Panc1 (cell line): ENCODE measurements around the gene GRM4. TPM values are rescaled to one million over a fixed set of nuclear protein-coding genes. Genes with fewer than 3 reads are reported as not detected.
A peak's percentile ranks its signal among the peaks of the same experiment; 100 is the strongest.

Source experiments
- ATAC-seq: fragments of 200-7000 bp; cut with Tn5 transposase; 2 replicates; pipeline ENCODE4 v1.9.1; 2020; ENCODE audit warnings: mild to moderate bottlenecking, moderate library complexity
- BruUV-seq: library from RNA; stranded (reverse); fragments of 400-500 nt; replicated peaks from 2 replicates; lab custom pipeline; 2021; lab: Mats Ljungman, UMichigan
- CTCF ChIA-PET: fragments of 300-600 bp; sonication (Branson Sonifier 250); formaldehyde crosslinking; loops from one replicate; lab custom pipeline; 2022; ENCODE audit warnings: antibody characterized with exemption; lab: Charles Lee
- POLR2A ChIA-PET: fragments of 300-600 bp; sonication (Branson Sonifier 250); formaldehyde crosslinking; loops from one replicate; lab custom pipeline; 2022; ENCODE audit warnings: antibody characterized with exemption; lab: Charles Lee
- DNase-seq: peaks from one replicate; pipeline ENCODE4 v3.0.0-alpha.2; 2010; ENCODE audit warnings: low read depth, low spot score
- H3K27ac ChIP-seq: 2 replicates; pipeline ENCODE4 v1.5.1; 2011; ENCODE audit warnings: mild to moderate bottlenecking, low read length, inconsistent platforms
- H3K27me3 ChIP-seq: fragments of 200-500 bp; sonication (Bioruptor generic); 2 replicates; pipeline ENCODE4 v1.6.0; 2014; ENCODE audit warnings: low read length, inconsistent platforms; ENCODE audit not compliant: control insufficient read depth, insufficient read depth
- H3K36me3 ChIP-seq: fragments of 200-500 bp; sonication (Bioruptor generic); 2 replicates; pipeline ENCODE4 v1.5.1; 2014; ENCODE audit warnings: inconsistent platforms, mild to moderate bottlenecking, low read length, moderate library complexity; ENCODE audit not compliant: control insufficient read depth, insufficient read depth
- H3K4me1 ChIP-seq: 2 replicates; pipeline ENCODE4 v1.5.1; 2011; ENCODE audit warnings: inconsistent platforms, mild to moderate bottlenecking, low read length, moderate library complexity; ENCODE audit not compliant: control insufficient read depth, insufficient read depth
- H3K4me3 ChIP-seq, 2 experiments: 2 replicates each; pipeline ENCODE4 v1.5.1; 2011 to 2012; ENCODE audit warnings: low read depth in 2 of 2, low read length in 2 of 2, mild to moderate bottlenecking in 2 of 2, inconsistent platforms in 1 of 2, moderate library complexity in 1 of 2
- H3K9me3 ChIP-seq: fragments of 200-500 bp; sonication (Bioruptor generic); 2 replicates; pipeline ENCODE4 v1.5.1; 2014; ENCODE audit warnings: low read depth, mild to moderate bottlenecking, inconsistent platforms, low read length, moderate library complexity; ENCODE audit not compliant: control insufficient read depth, insufficient read depth
- CTCF ChIP-seq: fragments of 450-650 bp; IDR thresholded peaks from 2 replicates; pipeline ENCODE4 v1.5.1; 2017; ENCODE audit warnings: mild to moderate bottlenecking
- POLR2AphosphoS5 ChIP-seq: IDR thresholded peaks from 2 replicates; pipeline ENCODE4 v1.6.1; 2012; ENCODE audit warnings: mild to moderate bottlenecking, low read depth, low read length, moderate library complexity
- SIN3A ChIP-seq: IDR thresholded peaks from 2 replicates; pipeline ENCODE4 v1.6.1; 2012; ENCODE audit warnings: low read depth, mild to moderate bottlenecking, low read length, moderate library complexity, borderline replicate concordance; ENCODE audit not compliant: insufficient read depth
- TCF7L2 ChIP-seq: IDR thresholded peaks from 2 replicates; pipeline ENCODE4 v1.6.1; 2011; ENCODE audit warnings: mild to moderate bottlenecking, low read depth, low read length, inconsistent platforms
- in situ Hi-C: cut with HindIII; loops from 2 replicates; pipeline ENCODE4 v1.10.0; 2016; ENCODE audit warnings: low sequenced_read_pairs, low pct_unique_long_range_greater_than_20kb
- intact Hi-C: fragments of 100-400 bp; cut with micrococcal nuclease; formaldehyde crosslinking; loops from one replicate; pipeline ENCODE4 v1.10.0; 2022; ENCODE audit not compliant: unreplicated experiment
- total RNA-seq: library from RNA; stranded (reverse); gene quantifications from one replicate; pipeline ENCODE4 v1.2.1, GENCODE V29; 2021; ENCODE audit not compliant: unreplicated experiment
- TF ChIP-seq, protein P1 (sequence below), 2 experiments: IDR thresholded peaks; 2 replicates each; pipeline ENCODE4 v1.6.1; 2011 to 2012; ENCODE audit warnings: low read depth in 2 of 2, control low read depth in 1 of 2, low read length in 1 of 2, mild to moderate bottlenecking in 1 of 2, moderate library complexity in 1 of 2; ENCODE audit not compliant: insufficient read depth in 1 of 2

GRM4 gene
- total RNA-seq, 1 experiment from 2014 or later: 1.3 TPM

DNA sequence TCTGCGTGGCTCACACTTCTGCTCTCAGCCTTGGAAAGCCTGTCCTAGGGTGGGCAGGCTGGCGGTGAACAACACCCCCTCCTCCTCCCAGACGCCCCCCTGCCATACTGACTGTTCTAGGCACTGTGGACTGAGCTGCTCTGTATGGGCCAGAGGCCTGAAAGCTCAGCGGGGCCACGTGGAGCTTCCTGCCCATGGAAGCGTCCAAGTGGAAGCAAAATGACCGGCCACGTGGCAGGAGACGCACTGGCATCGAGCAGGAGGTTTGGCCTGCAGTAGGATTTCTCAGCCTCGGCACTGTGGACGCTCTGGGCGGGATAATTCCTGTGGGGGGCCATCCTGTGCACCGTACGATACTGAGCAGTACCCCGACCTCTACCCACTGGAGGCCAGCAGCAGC, 88.7 kb downstream of the GRM4 start:
- in situ Hi-C loops: no loop called here
- no peaks in the 10 kb centered on the region for H3K36me3 ChIP-seq
- H3K9me3 ChIP-seq: no peaks in the 10 kb centered on the region
- intact Hi-C loops: no loop called here
- DNase-seq: no peak
- BruUV-seq: no TSS peak
- H3K4me1 ChIP-seq: no peaks in the 10 kb centered on the region
- no peak for TF ChIP-seq POLR2AphosphoS5
- no peak for TF ChIP-seq CTCF
- no peak for TF ChIP-seq SIN3A
- no peak for TF ChIP-seq TCF7L2
- TF ChIP-seq, protein P1, sequence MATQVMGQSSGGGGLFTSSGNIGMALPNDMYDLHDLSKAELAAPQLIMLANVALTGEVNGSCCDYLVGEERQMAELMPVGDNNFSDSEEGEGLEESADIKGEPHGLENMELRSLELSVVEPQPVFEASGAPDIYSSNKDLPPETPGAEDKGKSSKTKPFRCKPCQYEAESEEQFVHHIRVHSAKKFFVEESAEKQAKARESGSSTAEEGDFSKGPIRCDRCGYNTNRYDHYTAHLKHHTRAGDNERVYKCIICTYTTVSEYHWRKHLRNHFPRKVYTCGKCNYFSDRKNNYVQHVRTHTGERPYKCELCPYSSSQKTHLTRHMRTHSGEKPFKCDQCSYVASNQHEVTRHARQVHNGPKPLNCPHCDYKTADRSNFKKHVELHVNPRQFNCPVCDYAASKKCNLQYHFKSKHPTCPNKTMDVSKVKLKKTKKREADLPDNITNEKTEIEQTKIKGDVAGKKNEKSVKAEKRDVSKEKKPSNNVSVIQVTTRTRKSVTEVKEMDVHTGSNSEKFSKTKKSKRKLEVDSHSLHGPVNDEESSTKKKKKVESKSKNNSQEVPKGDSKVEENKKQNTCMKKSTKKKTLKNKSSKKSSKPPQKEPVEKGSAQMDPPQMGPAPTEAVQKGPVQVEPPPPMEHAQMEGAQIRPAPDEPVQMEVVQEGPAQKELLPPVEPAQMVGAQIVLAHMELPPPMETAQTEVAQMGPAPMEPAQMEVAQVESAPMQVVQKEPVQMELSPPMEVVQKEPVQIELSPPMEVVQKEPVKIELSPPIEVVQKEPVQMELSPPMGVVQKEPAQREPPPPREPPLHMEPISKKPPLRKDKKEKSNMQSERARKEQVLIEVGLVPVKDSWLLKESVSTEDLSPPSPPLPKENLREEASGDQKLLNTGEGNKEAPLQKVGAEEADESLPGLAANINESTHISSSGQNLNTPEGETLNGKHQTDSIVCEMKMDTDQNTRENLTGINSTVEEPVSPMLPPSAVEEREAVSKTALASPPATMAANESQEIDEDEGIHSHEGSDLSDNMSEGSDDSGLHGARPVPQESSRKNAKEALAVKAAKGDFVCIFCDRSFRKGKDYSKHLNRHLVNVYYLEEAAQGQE (IDR thresholded peaks at IDR 0.05; ENCODE audit: insufficient read depth in 1 of 2, low read depth in 2 of 2, low read length in 1 of 2): no peak
- no peak for ATAC-seq
- ChIA-PET CTCF (no interaction called here), POLR2A (no interaction called here)
- H3K4me3 ChIP-seq: no peak overlapping the region
- H3K27me3 ChIP-seq: no peaks in the 10 kb centered on the region
- no peak overlapping the region for H3K27ac ChIP-seq

DNA sequence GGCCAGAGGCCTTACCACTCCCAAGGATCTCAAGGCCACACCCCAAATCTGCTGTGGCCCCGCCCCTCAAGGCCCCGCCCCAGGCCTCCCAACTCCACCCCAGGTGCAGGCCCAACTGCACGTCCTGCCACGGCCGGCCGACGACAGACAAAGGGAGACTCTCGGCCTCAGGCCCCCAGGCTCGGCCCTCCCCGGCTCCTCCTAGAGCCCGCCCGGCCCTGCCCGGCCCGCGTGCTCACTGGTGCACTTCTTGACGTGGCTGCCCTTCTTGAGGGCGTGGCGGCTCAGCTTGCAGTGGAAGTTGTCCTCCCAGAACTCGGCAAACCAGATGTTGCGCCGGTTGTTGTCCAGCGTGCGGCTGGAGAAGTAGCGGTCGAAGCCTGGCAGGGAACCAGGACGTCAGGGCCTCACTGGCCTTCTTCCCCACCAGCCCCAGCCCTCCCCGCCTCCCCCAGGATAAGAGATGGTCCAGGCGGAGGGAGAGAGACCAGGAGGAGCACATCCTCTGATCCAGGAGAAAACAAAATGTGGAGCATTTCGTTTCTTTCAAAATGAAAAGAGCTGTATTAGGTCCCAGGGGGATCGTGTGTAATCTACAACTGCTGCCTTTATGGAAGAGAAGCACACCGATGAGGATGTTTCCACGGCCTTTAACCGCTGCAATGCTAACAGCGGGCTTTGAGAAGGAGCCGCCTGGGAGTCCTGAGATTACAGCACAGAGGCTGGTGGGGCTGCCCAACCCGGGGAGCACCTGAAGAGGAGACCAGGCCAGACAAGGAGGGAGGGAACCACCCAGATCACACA, 89.4 kb downstream of the GRM4 start:
- intact Hi-C loops (no loop called here), in situ Hi-C loops (no loop called here)
- Histone ChIP-seq H3K27me3 (no peaks in the 10 kb centered on the region), H3K27ac (no peak overlapping the region), H3K9me3 (no peaks in the 10 kb centered on the region), H3K4me1 (no peaks in the 10 kb centered on the region), H3K36me3 (no peaks in the 10 kb centered on the region), H3K4me3 (no peak overlapping the region)
- no peak for DNase-seq
- ChIA-PET POLR2A (no interaction called here), CTCF (no interaction called here)
- no TSS peak for BruUV-seq
- TF ChIP-seq, protein P1 (IDR thresholded peaks at IDR 0.05; ENCODE audit: insufficient read depth in 1 of 2, low read depth in 2 of 2, low read length in 1 of 2): no peak
- TF ChIP-seq SIN3A (no peak), TCF7L2 (no peak), CTCF (no peak), POLR2AphosphoS5 (no peak)
- peak; percentile 49; the same call in 1 of the 2 replicates for ATAC-seq
